NCI-H2081 (cell line): ENCODE data around the gene AMN1.

Experiments
- DNase-seq, 2 experiments: peaks; one replicate each; lab custom pipeline; 2025; lab: John Stamatoyannopoulos, UW

Gene AMN1

GRCh38 chr12:31631023-31631724 lies 97.6 kb downstream of the AMN1 start:
- DNase-seq, result no peak

- DNase-seq, result no peak
Observed at GRCh38 chr12:31629756-31630732, 98.8 kb downstream of the AMN1 start.

- no peak for DNase-seq
Observed at GRCh38 chr12:31627456-31628054, 101.3 kb downstream of the AMN1 start.

- no peak for DNase-seq
Observed at GRCh38 chr12:31626270-31626995, 102.4 kb downstream of the AMN1 start.

- DNase-seq, result no peak
Observed at GRCh38 chr12:31622038-31622437, 106.8 kb downstream of the AMN1 start.
